Measurements from ENCODE around the gene FCAR. TPM values are rescaled to one million over a fixed set of nuclear protein-coding genes. Genes with fewer than 3 reads are reported as not detected.

Gene FCAR
- total RNA-seq, 1 experiment from 2014 or later = not detected

DNA sequence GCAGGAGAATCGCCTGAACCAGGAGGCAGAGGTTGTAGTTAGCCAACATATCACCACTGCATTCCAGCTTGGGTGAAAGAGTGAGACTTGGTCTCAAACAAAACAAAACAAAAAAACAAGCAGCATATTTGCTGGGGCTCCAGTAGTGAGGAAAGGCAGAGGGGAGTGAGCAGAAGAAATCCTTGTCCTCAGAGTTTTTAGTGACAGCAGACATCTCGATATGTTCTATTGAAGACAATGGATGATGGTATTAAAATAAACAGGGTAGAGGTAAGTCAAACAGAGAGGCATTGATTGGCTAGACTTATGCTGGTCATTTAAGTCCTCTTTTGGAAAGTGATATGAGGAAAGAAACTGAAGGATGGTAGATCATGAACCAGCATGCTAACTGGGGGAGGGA is 54.3 kb downstream of the FCAR start:
- POLR2A ChIA-PET = no interaction called here
- TF ChIP-seq TCF7L2 (IDR thresholded peaks at IDR 0.05; ENCODE audit: low read depth, low read length) = no peak
- TF ChIP-seq, protein P1, sequence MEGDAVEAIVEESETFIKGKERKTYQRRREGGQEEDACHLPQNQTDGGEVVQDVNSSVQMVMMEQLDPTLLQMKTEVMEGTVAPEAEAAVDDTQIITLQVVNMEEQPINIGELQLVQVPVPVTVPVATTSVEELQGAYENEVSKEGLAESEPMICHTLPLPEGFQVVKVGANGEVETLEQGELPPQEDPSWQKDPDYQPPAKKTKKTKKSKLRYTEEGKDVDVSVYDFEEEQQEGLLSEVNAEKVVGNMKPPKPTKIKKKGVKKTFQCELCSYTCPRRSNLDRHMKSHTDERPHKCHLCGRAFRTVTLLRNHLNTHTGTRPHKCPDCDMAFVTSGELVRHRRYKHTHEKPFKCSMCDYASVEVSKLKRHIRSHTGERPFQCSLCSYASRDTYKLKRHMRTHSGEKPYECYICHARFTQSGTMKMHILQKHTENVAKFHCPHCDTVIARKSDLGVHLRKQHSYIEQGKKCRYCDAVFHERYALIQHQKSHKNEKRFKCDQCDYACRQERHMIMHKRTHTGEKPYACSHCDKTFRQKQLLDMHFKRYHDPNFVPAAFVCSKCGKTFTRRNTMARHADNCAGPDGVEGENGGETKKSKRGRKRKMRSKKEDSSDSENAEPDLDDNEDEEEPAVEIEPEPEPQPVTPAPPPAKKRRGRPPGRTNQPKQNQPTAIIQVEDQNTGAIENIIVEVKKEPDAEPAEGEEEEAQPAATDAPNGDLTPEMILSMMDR (IDR thresholded peaks at IDR 0.05) = no peak
- no peak for TF ChIP-seq POLR2AphosphoS5 (IDR thresholded peaks at IDR 0.05; ENCODE audit: low read depth, low read length)
- TF ChIP-seq, protein P2, sequence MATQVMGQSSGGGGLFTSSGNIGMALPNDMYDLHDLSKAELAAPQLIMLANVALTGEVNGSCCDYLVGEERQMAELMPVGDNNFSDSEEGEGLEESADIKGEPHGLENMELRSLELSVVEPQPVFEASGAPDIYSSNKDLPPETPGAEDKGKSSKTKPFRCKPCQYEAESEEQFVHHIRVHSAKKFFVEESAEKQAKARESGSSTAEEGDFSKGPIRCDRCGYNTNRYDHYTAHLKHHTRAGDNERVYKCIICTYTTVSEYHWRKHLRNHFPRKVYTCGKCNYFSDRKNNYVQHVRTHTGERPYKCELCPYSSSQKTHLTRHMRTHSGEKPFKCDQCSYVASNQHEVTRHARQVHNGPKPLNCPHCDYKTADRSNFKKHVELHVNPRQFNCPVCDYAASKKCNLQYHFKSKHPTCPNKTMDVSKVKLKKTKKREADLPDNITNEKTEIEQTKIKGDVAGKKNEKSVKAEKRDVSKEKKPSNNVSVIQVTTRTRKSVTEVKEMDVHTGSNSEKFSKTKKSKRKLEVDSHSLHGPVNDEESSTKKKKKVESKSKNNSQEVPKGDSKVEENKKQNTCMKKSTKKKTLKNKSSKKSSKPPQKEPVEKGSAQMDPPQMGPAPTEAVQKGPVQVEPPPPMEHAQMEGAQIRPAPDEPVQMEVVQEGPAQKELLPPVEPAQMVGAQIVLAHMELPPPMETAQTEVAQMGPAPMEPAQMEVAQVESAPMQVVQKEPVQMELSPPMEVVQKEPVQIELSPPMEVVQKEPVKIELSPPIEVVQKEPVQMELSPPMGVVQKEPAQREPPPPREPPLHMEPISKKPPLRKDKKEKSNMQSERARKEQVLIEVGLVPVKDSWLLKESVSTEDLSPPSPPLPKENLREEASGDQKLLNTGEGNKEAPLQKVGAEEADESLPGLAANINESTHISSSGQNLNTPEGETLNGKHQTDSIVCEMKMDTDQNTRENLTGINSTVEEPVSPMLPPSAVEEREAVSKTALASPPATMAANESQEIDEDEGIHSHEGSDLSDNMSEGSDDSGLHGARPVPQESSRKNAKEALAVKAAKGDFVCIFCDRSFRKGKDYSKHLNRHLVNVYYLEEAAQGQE (IDR thresholded peaks at IDR 0.05; ENCODE audit: insufficient read depth in 1 of 2, low read depth in 2 of 2, low read length in 1 of 2) = no peak
- TF ChIP-seq SIN3A (IDR thresholded peaks at IDR 0.05; ENCODE audit: borderline replicate concordance, insufficient read depth, low read depth, low read length) = no peak
- no peak overlapping the region for H3K27ac ChIP-seq (ENCODE audit: low read length)
- no peak for ATAC-seq
- no TSS peak for BruUV-seq (replicated peaks)
- 0 out of 2 replicates have a peak, but pooled peaks cover 3% of the 10 kb centered on the region for H3K9me3 ChIP-seq (ENCODE audit: control insufficient read depth, insufficient read depth, low read depth, low read length)
- CTCF ChIA-PET = no interaction called here
- H3K4me1 ChIP-seq (ENCODE audit: control insufficient read depth, insufficient read depth, low read length) = no peaks in the 10 kb centered on the region
- in situ Hi-C loops (cut with HindIII; ENCODE audit: low pct_unique_long_range_greater_than_20kb, low sequenced_read_pairs) (loop anchor here (10.0 kb wide), 1 partner anchor 67 kb away; no protein-coding TSS in a partner anchor), intact Hi-C loops (cut with micrococcal nuclease; ENCODE audit: unreplicated experiment) (no loop called here)
- no peaks in the 10 kb centered on the region for H3K27me3 ChIP-seq (ENCODE audit: control insufficient read depth, insufficient read depth, low read length)
- H3K4me3 ChIP-seq (ENCODE audit: low read depth in 2 of 2, low read length in 2 of 2) = no peak overlapping the region
- no peak for DNase-seq (ENCODE audit: low read depth, low spot score)
- no peaks in the 10 kb centered on the region for H3K36me3 ChIP-seq (ENCODE audit: control insufficient read depth, insufficient read depth, low read length)

DNA sequence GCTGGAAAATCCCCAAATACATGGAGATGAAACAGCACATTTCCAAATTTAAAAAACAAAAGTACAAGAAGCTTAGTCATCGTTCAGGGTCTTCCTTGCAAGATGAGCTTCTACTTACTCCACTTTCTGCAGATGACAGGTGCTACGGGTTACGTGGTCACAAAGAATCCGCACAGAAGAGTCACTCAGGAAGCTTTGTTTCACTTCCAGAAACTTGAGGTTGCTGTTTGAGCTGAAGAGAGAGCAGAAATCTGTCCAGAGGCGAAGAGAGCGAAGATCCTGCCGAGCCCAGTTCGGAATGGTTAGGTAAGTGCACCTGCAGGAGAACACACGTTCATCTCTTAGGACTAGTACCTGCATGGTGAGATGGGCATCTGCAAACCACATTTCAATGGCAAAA is 63.9 kb downstream of the FCAR start:
- Histone ChIP-seq H3K27ac (ENCODE audit: low read length) (no peak overlapping the region), H3K27me3 (ENCODE audit: control insufficient read depth, insufficient read depth, low read length) (no peaks in the 10 kb centered on the region), H3K4me1 (ENCODE audit: control insufficient read depth, insufficient read depth, low read length) (no peaks in the 10 kb centered on the region), H3K9me3 (ENCODE audit: control insufficient read depth, insufficient read depth, low read depth, low read length) (no peaks in the 10 kb centered on the region), H3K36me3 (ENCODE audit: control insufficient read depth, insufficient read depth, low read length) (no peaks in the 10 kb centered on the region), H3K4me3 (ENCODE audit: low read depth in 2 of 2, low read length in 2 of 2) (no peak overlapping the region)
- ChIA-PET POLR2A (interaction anchor here (0.7 kb wide), 1 partner anchor 361 kb away, joined by 10 read pairs; no protein-coding TSS in a partner anchor), CTCF (interaction anchor here (0.7 kb wide), 1 partner anchor 10 kb away, joined by 5 read pairs; no protein-coding TSS in a partner anchor)
- no TSS peak for BruUV-seq (replicated peaks)
- no peak for ATAC-seq
- no peak for DNase-seq (ENCODE audit: low read depth, low spot score)
- in situ Hi-C loops (cut with HindIII; ENCODE audit: low pct_unique_long_range_greater_than_20kb, low sequenced_read_pairs) = no loop called here
- TF ChIP-seq, protein P2 (IDR thresholded peaks at IDR 0.05; ENCODE audit: insufficient read depth in 1 of 2, low read depth in 2 of 2, low read length in 1 of 2) = no peak
- TF ChIP-seq TCF7L2 (IDR thresholded peaks at IDR 0.05; ENCODE audit: low read depth, low read length) = no peak
- TF ChIP-seq SIN3A (IDR thresholded peaks at IDR 0.05; ENCODE audit: borderline replicate concordance, insufficient read depth, low read depth, low read length) = no peak
- TF ChIP-seq, protein P1 (IDR thresholded peaks at IDR 0.05) = no peak
- no peak for TF ChIP-seq POLR2AphosphoS5 (IDR thresholded peaks at IDR 0.05; ENCODE audit: low read depth, low read length)
- intact Hi-C loops (cut with micrococcal nuclease; ENCODE audit: unreplicated experiment) = no loop called here

Data from Panc1 (cell line).